SK-N-SH (cell line): ENCODE measurements around the gene STEAP1. TPM values are rescaled to one million over a fixed set of nuclear protein-coding genes. Genes with fewer than 3 reads are reported as not detected.

Experiments
- CTCF ChIA-PET: fragments of 300-600, 350-600 bp; formaldehyde crosslinking; extraction: SDS; loops from one replicate; lab custom pipeline; 2021; lab: Yijun Ruan, JAX
- POLR2A ChIA-PET: fragments of 350-600 bp; sonication (Branson Sonifier 250); formaldehyde crosslinking; extraction: SDS; loops from one replicate; lab custom pipeline; 2020; ENCODE audit warnings: antibody characterized with exemption, inconsistent platforms; lab: Yijun Ruan, JAX
- DNase-seq: peaks from one replicate; pipeline ENCODE4 v3.0.0; 2012
- H2AFZ ChIP-seq: fragments of 200-600 bp; sonication (generic); 2 replicates; pipeline ENCODE4 v1.8.1; 2016; ENCODE audit warnings: antibody characterized with exemption, mild to moderate bottlenecking, low read depth
- H3F3A ChIP-seq: fragments of 200-600 bp; sonication (generic); replicated peaks from 2 replicates; pipeline ENCODE3; 2016; ENCODE audit warnings: antibody characterized with exemption, mild to moderate bottlenecking; ENCODE audit not compliant: insufficient read depth
- H3K27ac ChIP-seq, 2 experiments: fragments of 200-500 bp in 1 of 2; fragments of 200-600 bp in 1 of 2; sonication (Bioruptor generic) in 1 of 2; sonication (generic), shearing (Covaris generic) in 1 of 2; 2 replicates each; pipeline versions ENCODE4 v1.5.1 to v1.6.1; 2014 to 2016; ENCODE audit warnings: low read depth in 2 of 2, inconsistent platforms in 1 of 2, low read length in 1 of 2, mild to moderate bottlenecking in 1 of 2, mixed read lengths in 1 of 2
- H3K27me3 ChIP-seq: fragments of 200-600 bp; sonication (generic), shearing (Covaris generic); 2 replicates; pipeline ENCODE4 v1.6.1; 2016; ENCODE audit warnings: mixed run types; ENCODE audit not compliant: insufficient read depth
- H3K36me3 ChIP-seq, 2 experiments: fragments of 200-500 bp in 1 of 2; fragments of 200-600 bp in 1 of 2; sonication (Bioruptor generic) in 1 of 2; sonication (generic) in 1 of 2; replicated peaks in 1 of 2; 2 replicates each; pipeline versions ENCODE3 to v1.5.1; 2014 to 2016; ENCODE audit warnings: low read length in 1 of 2, mild to moderate bottlenecking in 1 of 2; ENCODE audit not compliant: insufficient read depth in 2 of 2, control insufficient read depth in 1 of 2
- H3K4me1 ChIP-seq, 2 experiments: fragments of 200-500 bp in 1 of 2; fragments of 200-600 bp in 1 of 2; sonication (Bioruptor generic) in 1 of 2; sonication (generic), shearing (Covaris generic) in 1 of 2; 2 replicates each; pipeline versions ENCODE4 v1.5.1 to v1.6.1; 2014 to 2016; ENCODE audit warnings: low read depth in 1 of 2, low read length in 1 of 2, mixed run types in 1 of 2; ENCODE audit not compliant: insufficient read depth in 2 of 2, control insufficient read depth in 1 of 2
- H3K4me2 ChIP-seq: fragments of 200-600 bp; sonication (generic), shearing (Covaris generic); 2 replicates; pipeline ENCODE4 v1.6.1; 2017; ENCODE audit warnings: mixed run types
- H3K4me3 ChIP-seq, 2 experiments: fragments of 200-500 bp in 1 of 2; fragments of 200-600 bp in 1 of 2; sonication (Bioruptor generic) in 1 of 2; sonication (generic), shearing (Covaris generic) in 1 of 2; 2 replicates each; pipeline versions ENCODE4 v1.5.1 to v1.8.1; 2014 to 2016; ENCODE audit warnings: low read depth in 2 of 2, inconsistent platforms in 1 of 2, low read length in 1 of 2, mild to moderate bottlenecking in 1 of 2, mixed read lengths in 1 of 2, moderate library complexity in 1 of 2
- H3K79me2 ChIP-seq: fragments of 200-600 bp; sonication (generic); 2 replicates; pipeline ENCODE4 v1.8.1; 2017; ENCODE audit warnings: mild to moderate bottlenecking; ENCODE audit not compliant: insufficient read depth
- H3K9ac ChIP-seq: fragments of 200-600 bp; sonication (generic); 2 replicates; pipeline ENCODE4 v1.6.1; 2017; ENCODE audit warnings: mixed run types
- H3K9me2 ChIP-seq: fragments of 200-600 bp; sonication (generic); 2 replicates; pipeline ENCODE4 v1.6.1; 2017; ENCODE audit warnings: mixed run types
- H3K9me3 ChIP-seq: fragments of 200-600 bp; sonication (generic); 2 replicates; pipeline ENCODE4 v1.6.1; 2017; ENCODE audit warnings: mixed run types, mild to moderate bottlenecking, moderate library complexity
- H4K20me1 ChIP-seq: fragments of 200-600 bp; sonication (generic); 2 replicates; pipeline ENCODE4 v1.6.1; 2017; ENCODE audit warnings: mild to moderate bottlenecking, mixed run types; ENCODE audit not compliant: insufficient read depth
- CHD2 ChIP-seq: fragments of 150-350 bp; IDR thresholded peaks from 2 replicates; pipeline ENCODE4 v1.6.1; 2018; ENCODE audit warnings: low read length; ENCODE audit not compliant: partially characterized antibody
- ELF1 ChIP-seq: IDR thresholded peaks from 2 replicates; pipeline ENCODE4 v1.4.0; 2012
- EP300 ChIP-seq, 2 experiments: IDR thresholded peaks; 2 replicates each; pipeline versions ENCODE4 v1.4.0 to v1.6.1; 2012; ENCODE audit warnings: borderline replicate concordance in 1 of 2, low read depth in 1 of 2, low read length in 1 of 2
- FOXJ3 ChIP-seq: sonication (generic); formaldehyde crosslinking; IDR thresholded peaks from 2 replicates; pipeline ENCODE4 v1.5.1; 2020; ENCODE audit warnings: mild to moderate bottlenecking, missing genetic modification reagents
- FOXM1 ChIP-seq: IDR thresholded peaks from 2 replicates; pipeline ENCODE4 v1.4.0; 2012; ENCODE audit warnings: low read depth, mild to moderate bottlenecking
- GABPA ChIP-seq: IDR thresholded peaks from 2 replicates; pipeline ENCODE4 v1.4.0; 2012; ENCODE audit warnings: low read depth, mild to moderate bottlenecking
- GATA2 ChIP-seq: sonication (generic); formaldehyde crosslinking; IDR thresholded peaks from 2 replicates; pipeline ENCODE4 v1.5.0; 2020; ENCODE audit warnings: mild to moderate bottlenecking, missing genetic modification reagents
- MEF2A ChIP-seq: IDR thresholded peaks from 2 replicates; pipeline ENCODE4 v1.4.0; 2012; ENCODE audit warnings: low read depth, borderline replicate concordance
- MXI1 ChIP-seq: IDR thresholded peaks from 2 replicates; pipeline ENCODE4 v1.6.1; 2012; ENCODE audit warnings: mild to moderate bottlenecking, low read depth, low read length, improper control_type of control experiment
- NFIC ChIP-seq: IDR thresholded peaks from 2 replicates; pipeline ENCODE4 v1.4.0; 2012; ENCODE audit warnings: borderline replicate concordance
- NRF1 ChIP-seq: IDR thresholded peaks from 2 replicates; pipeline ENCODE4 v1.6.1; 2012; ENCODE audit warnings: low read depth, mild to moderate bottlenecking, low read length
- RAD21 ChIP-seq: IDR thresholded peaks from 2 replicates; pipeline ENCODE4 v1.6.1; 2012; ENCODE audit warnings: mild to moderate bottlenecking, low read length
- RFX5 ChIP-seq: IDR thresholded peaks from 2 replicates; pipeline ENCODE4 v1.6.1; 2012; ENCODE audit warnings: mild to moderate bottlenecking, improper control_type of control experiment, low read length
- RXRA ChIP-seq: IDR thresholded peaks from 2 replicates; pipeline ENCODE4 v1.4.0; 2012; ENCODE audit warnings: low read depth, mild to moderate bottlenecking, borderline replicate concordance
- TAF1 ChIP-seq: IDR thresholded peaks from 2 replicates; pipeline ENCODE4 v1.6.1; 2012; ENCODE audit warnings: low read depth, mild to moderate bottlenecking, low read length, moderate library complexity, borderline replicate concordance
- TEAD4 ChIP-seq: IDR thresholded peaks from 2 replicates; pipeline ENCODE4 v1.4.0; 2012; ENCODE audit warnings: mild to moderate bottlenecking, borderline replicate concordance; ENCODE audit not compliant: insufficient read depth
- USF1 ChIP-seq: IDR thresholded peaks from 2 replicates; pipeline ENCODE4 v1.4.0; 2012; ENCODE audit warnings: low read depth, borderline replicate concordance
- WGBS: methylation state at CpG from one replicate; pipeline ENCODE4 v1.1.6; 2017; ENCODE audit warnings: low lambda C conversion rate; 5-methylcytosine and 5-hydroxymethylcytosine counted together
- polyA plus RNA-seq, 3 experiments: library from polyadenylated mRNA; depleted of rRNA; stranded (reverse); fragments of >200 nt; gene quantifications; 2 replicates each; pipeline ENCODE4 v1.2.3, GENCODE V29; 2012
- TF ChIP-seq, protein P1 (sequence below): IDR thresholded peaks from 2 replicates; pipeline ENCODE4 v1.6.1; 2012; ENCODE audit warnings: mild to moderate bottlenecking, low read depth, low read length, moderate library complexity
- TF ChIP-seq, protein P2 (sequence below): IDR thresholded peaks from 2 replicates; pipeline ENCODE4; 2012
- TF ChIP-seq, protein P3 (sequence below): IDR thresholded peaks from 2 replicates; pipeline ENCODE4 v1.4.0; 2012; ENCODE audit warnings: low read depth

STEAP1 gene
- polyA plus RNA-seq, 1 of the 3 experiments (the other 2 are of a cell fraction), result 17.0 TPM

GRCh38 chr7:90201500-90202195 is 47.4 kb downstream of the STEAP1 start:
- ChIA-PET POLR2A (no interaction called here), CTCF (no interaction called here)
- 58% methylated on average over 2 of the region's 2 CpGs for WGBS

GRCh38 chr7:90207956-90208355 is 53.7 kb downstream of the STEAP1 start:
- Histone ChIP-seq H3K9me2 (no peaks in the 10 kb centered on the region; the same call in 1 of the 2 replicates), H3K9me3 (no peaks in the 10 kb centered on the region), H3K4me1 (peaks cover 2 to 11% of the 10 kb centered on the region in 2 experiments; a peak in 2 of 4 replicates), H3K27me3 (no peaks in the 10 kb centered on the region), H3K27ac (no peak overlapping the region), H3K79me2 (peaks cover 6% of the 10 kb centered on the region; the same call in 1 of the 2 replicates), H3K36me3 (no peaks in the 10 kb centered on the region), H3F3A (no peaks in the 10 kb centered on the region), H3K9ac (no peak overlapping the region), H4K20me1 (no peaks in the 10 kb centered on the region), H3K4me3 (no peak overlapping the region), H2AFZ (no peak overlapping the region), H3K4me2 (no peak overlapping the region)
- ChIA-PET POLR2A (no interaction called here), CTCF (interaction anchor here (0.8 to 1.1 kb wide), 2 partner anchors 29 to 39 kb away, joined by 3 read pairs; no protein-coding TSS in a partner anchor)
- no peak for TF ChIP-seq TAF1
- TF ChIP-seq GABPA, result no peak
- no peak for TF ChIP-seq RAD21
- TF ChIP-seq, protein P1, sequence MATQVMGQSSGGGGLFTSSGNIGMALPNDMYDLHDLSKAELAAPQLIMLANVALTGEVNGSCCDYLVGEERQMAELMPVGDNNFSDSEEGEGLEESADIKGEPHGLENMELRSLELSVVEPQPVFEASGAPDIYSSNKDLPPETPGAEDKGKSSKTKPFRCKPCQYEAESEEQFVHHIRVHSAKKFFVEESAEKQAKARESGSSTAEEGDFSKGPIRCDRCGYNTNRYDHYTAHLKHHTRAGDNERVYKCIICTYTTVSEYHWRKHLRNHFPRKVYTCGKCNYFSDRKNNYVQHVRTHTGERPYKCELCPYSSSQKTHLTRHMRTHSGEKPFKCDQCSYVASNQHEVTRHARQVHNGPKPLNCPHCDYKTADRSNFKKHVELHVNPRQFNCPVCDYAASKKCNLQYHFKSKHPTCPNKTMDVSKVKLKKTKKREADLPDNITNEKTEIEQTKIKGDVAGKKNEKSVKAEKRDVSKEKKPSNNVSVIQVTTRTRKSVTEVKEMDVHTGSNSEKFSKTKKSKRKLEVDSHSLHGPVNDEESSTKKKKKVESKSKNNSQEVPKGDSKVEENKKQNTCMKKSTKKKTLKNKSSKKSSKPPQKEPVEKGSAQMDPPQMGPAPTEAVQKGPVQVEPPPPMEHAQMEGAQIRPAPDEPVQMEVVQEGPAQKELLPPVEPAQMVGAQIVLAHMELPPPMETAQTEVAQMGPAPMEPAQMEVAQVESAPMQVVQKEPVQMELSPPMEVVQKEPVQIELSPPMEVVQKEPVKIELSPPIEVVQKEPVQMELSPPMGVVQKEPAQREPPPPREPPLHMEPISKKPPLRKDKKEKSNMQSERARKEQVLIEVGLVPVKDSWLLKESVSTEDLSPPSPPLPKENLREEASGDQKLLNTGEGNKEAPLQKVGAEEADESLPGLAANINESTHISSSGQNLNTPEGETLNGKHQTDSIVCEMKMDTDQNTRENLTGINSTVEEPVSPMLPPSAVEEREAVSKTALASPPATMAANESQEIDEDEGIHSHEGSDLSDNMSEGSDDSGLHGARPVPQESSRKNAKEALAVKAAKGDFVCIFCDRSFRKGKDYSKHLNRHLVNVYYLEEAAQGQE, result no peak
- no peak for TF ChIP-seq MXI1
- no peak for TF ChIP-seq USF1
- no peak for TF ChIP-seq FOXM1
- TF ChIP-seq RFX5, result no peak
- no peak for TF ChIP-seq MEF2A
- no peak for TF ChIP-seq GATA2 (CRISPR knock-in tag)
- TF ChIP-seq NFIC, result no peak
- DNase-seq, result no peak
- WGBS, result 68% methylated on average over 1 of the region's 1 CpG

More at GRCh38 chr7:90201500-90202195, 47.4 kb downstream of the STEAP1 start:
- Histone ChIP-seq H3K9me3 (no peaks in the 10 kb centered on the region), H3K27ac (no peak overlapping the region), H3K79me2 (no peaks in the 10 kb centered on the region), H3K4me1 (no peaks in the 10 kb centered on the region), H3F3A (no peaks in the 10 kb centered on the region), H3K27me3 (no peaks in the 10 kb centered on the region), H3K4me3 (no peak overlapping the region), H3K36me3 (no peaks in the 10 kb centered on the region), H2AFZ (no peak overlapping the region), H3K9ac (no peak overlapping the region), H4K20me1 (no peaks in the 10 kb centered on the region), H3K9me2 (no peaks in the 10 kb centered on the region), H3K4me2 (no peak overlapping the region)
- no peak for TF ChIP-seq USF1
- TF ChIP-seq, protein P2, sequence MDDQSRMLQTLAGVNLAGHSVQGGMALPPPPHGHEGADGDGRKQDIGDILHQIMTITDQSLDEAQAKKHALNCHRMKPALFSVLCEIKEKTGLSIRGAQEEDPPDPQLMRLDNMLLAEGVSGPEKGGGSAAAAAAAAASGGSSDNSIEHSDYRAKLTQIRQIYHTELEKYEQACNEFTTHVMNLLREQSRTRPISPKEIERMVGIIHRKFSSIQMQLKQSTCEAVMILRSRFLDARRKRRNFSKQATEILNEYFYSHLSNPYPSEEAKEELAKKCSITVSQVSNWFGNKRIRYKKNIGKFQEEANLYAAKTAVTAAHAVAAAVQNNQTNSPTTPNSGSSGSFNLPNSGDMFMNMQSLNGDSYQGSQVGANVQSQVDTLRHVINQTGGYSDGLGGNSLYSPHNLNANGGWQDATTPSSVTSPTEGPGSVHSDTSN, result no peak
- TF ChIP-seq, protein P3, sequence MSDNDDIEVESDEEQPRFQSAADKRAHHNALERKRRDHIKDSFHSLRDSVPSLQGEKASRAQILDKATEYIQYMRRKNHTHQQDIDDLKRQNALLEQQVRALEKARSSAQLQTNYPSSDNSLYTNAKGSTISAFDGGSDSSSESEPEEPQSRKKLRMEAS, result no peak
- no peak for TF ChIP-seq FOXM1
- TF ChIP-seq RFX5, result no peak
- TF ChIP-seq CHD2, result no peak
- no peak for TF ChIP-seq RXRA
- no peak for TF ChIP-seq NRF1
- no peak for TF ChIP-seq RAD21
- TF ChIP-seq EP300 (IDR thresholded peaks at IDR 0.05; ENCODE audit: borderline replicate concordance in 1 of 2, low read depth in 1 of 2, low read length in 1 of 2), result no peak
- TF ChIP-seq TEAD4, result no peak
- TF ChIP-seq NFIC, result no peak
- TF ChIP-seq FOXJ3 (CRISPR knock-in tag), result no peak
- TF ChIP-seq ELF1, result no peak
- DNase-seq, result no peak
